ENCODE data around the gene SETD2. TPM values are rescaled to one million over a fixed set of nuclear protein-coding genes. Genes with fewer than 3 reads are reported as not detected.

SETD2 gene
- total and polyA plus RNA-seq, 2 experiments from 2014 or later: 16.7 to 45.2 TPM

DNA sequence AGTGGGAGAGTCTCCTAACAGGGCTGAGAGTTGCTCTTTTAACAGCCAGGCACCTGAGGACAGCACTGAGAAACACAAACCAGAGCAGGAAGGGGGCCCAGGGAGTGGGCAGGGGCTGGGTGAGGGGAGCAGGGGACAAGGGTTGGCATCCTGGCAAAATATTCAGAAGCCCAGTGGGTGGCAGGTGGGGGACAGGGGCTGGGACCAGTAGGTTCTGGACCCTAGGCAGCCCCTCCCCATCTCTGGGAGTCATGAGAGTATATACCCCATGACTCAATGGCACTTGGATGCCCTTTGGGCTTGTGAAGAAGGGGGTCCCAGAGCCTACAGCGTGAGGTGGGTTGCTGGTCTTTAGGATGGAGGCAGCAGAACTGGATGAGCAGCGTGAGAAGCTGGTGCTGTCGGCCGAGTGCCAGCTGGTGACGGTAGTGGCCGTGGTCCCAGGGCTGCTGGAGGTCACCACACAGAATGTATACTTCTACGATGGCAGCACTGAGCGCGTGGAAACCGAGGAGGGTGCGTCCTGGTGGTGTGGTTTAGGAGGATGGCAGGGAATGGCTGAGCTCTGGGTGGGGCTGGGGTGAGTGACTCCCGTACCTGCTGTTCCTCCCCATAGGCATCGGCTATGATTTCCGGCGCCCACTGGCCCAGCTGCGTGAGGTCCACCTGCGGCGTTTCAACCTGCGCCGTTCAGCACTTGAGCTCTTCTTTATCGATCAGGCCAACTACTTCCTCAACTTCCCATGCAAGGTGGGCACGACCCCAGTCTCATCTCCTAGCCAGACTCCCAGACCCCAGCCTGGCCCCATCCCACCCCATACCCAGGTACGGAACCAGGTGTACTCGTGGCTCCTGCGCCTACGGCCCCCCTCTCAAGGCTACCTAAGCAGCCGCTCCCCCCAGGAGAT, 160.2 kb downstream of the SETD2 start:
- no peaks in the 10 kb centered on the region for H3K27me3 ChIP-seq (ENCODE audit: insufficient read depth)
- TF ChIP-seq STAT1 (IDR thresholded peaks at IDR 0.05; ENCODE audit: unreplicated experiment) (no peak), ZNF462 (CRISPR knock-in tag; IDR thresholded peaks at IDR 0.05) (no peak), EZH2 (IDR thresholded peaks at IDR 0.05; ENCODE audit: low read depth, unreplicated experiment) (no peak), ZNF331 (CRISPR knock-in tag; IDR thresholded peaks at IDR 0.05; ENCODE audit: low read depth) (no peak)
- Mint-ChIP-seq H3K9me3 (no peaks in the 10 kb centered on the region), H3K4me1 (peaks cover 3% of the 10 kb centered on the region; the same call in 2 of the 3 replicates), H3K27ac (no peak overlapping the region; the same call in 1 of the 2 replicates), H3K36me3 (ENCODE audit: low read depth) (peaks cover 28% of the 10 kb centered on the region), H3K4me3 (no peak overlapping the region), H3K27me3 (ENCODE audit: insufficient read depth, low read depth, poor library complexity) (peaks cover 13% of the 10 kb centered on the region)
- peaks cover 4% of the 10 kb centered on the region; the same call in 1 of the 2 replicates for H3F3A ChIP-seq (replicated peaks; ENCODE audit: low read depth)
- DNase-seq (ENCODE audit: low spot score): no peak
- H3K4me3 ChIP-seq: no peak overlapping the region
- H3K4me1 ChIP-seq (ENCODE audit: insufficient read depth): no peaks in the 10 kb centered on the region
- no peak overlapping the region for H3K27ac ChIP-seq (ENCODE audit: low read depth)
- ATAC-seq: no peak
- no peak overlapping the region for H2AFZ ChIP-seq
- no peak overlapping the region for H3K4me2 ChIP-seq
- H3K36me3 ChIP-seq (ENCODE audit: insufficient read depth): no peaks in the 10 kb centered on the region; the same call in 1 of the 2 replicates
- H3K9me2 ChIP-seq (ENCODE audit: insufficient read depth): no peaks in the 10 kb centered on the region
- H3K79me2 ChIP-seq (replicated peaks; ENCODE audit: insufficient read depth): no peaks in the 10 kb centered on the region
- no peaks in the 10 kb centered on the region; the same call in 1 of the 2 replicates for H4K20me1 ChIP-seq (replicated peaks; ENCODE audit: insufficient read depth)

GRCh38 chr3:47003056-47003410, 160.9 kb downstream of the SETD2 start:
- H2AFZ ChIP-seq: no peak overlapping the region
- Mint-ChIP-seq H3K4me1 (peaks cover 2% of the 10 kb centered on the region; the same call in 2 of the 3 replicates), H3K4me3 (no peak overlapping the region), H3K27me3 (ENCODE audit: insufficient read depth, low read depth, poor library complexity) (peaks cover 18% of the 10 kb centered on the region), H3K9me3 (no peaks in the 10 kb centered on the region), H3K36me3 (ENCODE audit: low read depth) (peaks cover 28% of the 10 kb centered on the region), H3K27ac (no peak overlapping the region)
- no peaks in the 10 kb centered on the region for H3K79me2 ChIP-seq (replicated peaks; ENCODE audit: insufficient read depth)
- no peak overlapping the region for H3K4me2 ChIP-seq
- no peaks in the 10 kb centered on the region; the same call in 1 of the 2 replicates for H4K20me1 ChIP-seq (replicated peaks; ENCODE audit: insufficient read depth)
- H3K4me1 ChIP-seq (ENCODE audit: insufficient read depth): no peaks in the 10 kb centered on the region
- no peak for DNase-seq (ENCODE audit: low spot score)
- H3K4me3 ChIP-seq: no peak overlapping the region
- no peaks in the 10 kb centered on the region for H3F3A ChIP-seq (replicated peaks; ENCODE audit: low read depth)
- no peak for ATAC-seq
- H3K9me2 ChIP-seq (ENCODE audit: insufficient read depth): no peaks in the 10 kb centered on the region
- no peaks in the 10 kb centered on the region for H3K27me3 ChIP-seq (ENCODE audit: insufficient read depth)
- no peak overlapping the region for H3K27ac ChIP-seq (ENCODE audit: low read depth)
- H3K36me3 ChIP-seq (ENCODE audit: insufficient read depth): no peaks in the 10 kb centered on the region; the same call in 1 of the 2 replicates
- TF ChIP-seq CREB1 (CRISPR knock-in tag; IDR thresholded peaks at IDR 0.05; ENCODE audit: low read depth) (no peak), ZNF114 (CRISPR knock-in tag; IDR thresholded peaks at IDR 0.05) (no peak), CTCF (conservative IDR thresholded peaks at IDR 0.05; ENCODE audit: low read depth in 2 of 2) (no peak)

Measured in GM23338 (cell line).